Measurements from ENCODE around the gene NBEA.

GRCh38 chr13:35191883-35192282 lies 249.8 kb downstream of the NBEA start:
- no peak for TF ChIP-seq CTCF (IDR thresholded peaks at IDR 0.05 in 2 of 3, conservative IDR thresholded peaks at IDR 0.05 in 1 of 3; ENCODE audit: borderline replicate concordance in 1 of 3, insufficient read depth in 1 of 3, low read depth in 2 of 3, low read length in 2 of 3)
- TF ChIP-seq ATF3 (IDR thresholded peaks at IDR 0.05): no peak
- TF ChIP-seq POLR2A (IDR thresholded peaks at IDR 0.05; ENCODE audit: borderline replicate concordance, extremely low read depth, insufficient read depth, insufficient read length): no peak
